ENCODE results near the gene NDUFA8. TPM values are rescaled to one million over a fixed set of nuclear protein-coding genes. Genes with fewer than 3 reads are reported as not detected.

NDUFA8 gene
- polyA plus RNA-seq, 1 donor, result 58.6 TPM

- DNase-seq, result no peak
Observed at GRCh38 chr9:122097679-122098315, 61.8 kb downstream of the NDUFA8 start.

GRCh38 chr9:122096620-122097415 lies 62.8 kb downstream of the NDUFA8 start:
- DNase-seq, result no peak

GRCh38 chr9:122095010-122095767 lies 64.4 kb downstream of the NDUFA8 start:
- DNase-seq, result peak; percentile 41

Other genes with a start within 250 kb of the NDUFA8 start
- gene TTLL11, start 66.5 kb downstream of the NDUFA8 start, polyA plus RNA-seq (ENCODE audit: insufficient read length), result 27.9 TPM
- not detected for gene MORN5, start 129 bp upstream of the NDUFA8 start, polyA plus RNA-seq (ENCODE audit: insufficient read length)
- 7.7 TPM for gene LHX6, start 69.2 kb upstream of the NDUFA8 start, polyA plus RNA-seq (ENCODE audit: insufficient read length)
- 30.9 TPM for gene RBM18, start 105.1 kb upstream of the NDUFA8 start, polyA plus RNA-seq (ENCODE audit: insufficient read length)
- 26.7 TPM for gene MRRF, start 105.1 kb upstream of the NDUFA8 start, polyA plus RNA-seq (ENCODE audit: insufficient read length)
- 4.7 TPM for gene PTGS1, start 211.2 kb upstream of the NDUFA8 start, polyA plus RNA-seq (ENCODE audit: insufficient read length)

Measured in hindlimb muscle (tissue), 1 donor.